GM19099 (cell line): Measurements from ENCODE around the gene LRRC32.

ENCODE experiments used
- POLR2A ChIP-seq: IDR thresholded peaks from 3 replicates; pipeline ENCODE4 v1.6.1; 2011; ENCODE audit warnings: low read depth; ENCODE audit not compliant: insufficient read length; ENCODE audit errors: extremely low read depth

Gene LRRC32

GRCh38 chr11:76664578-76665061 is 5.9 kb downstream of the LRRC32 start:
- no peak for TF ChIP-seq POLR2A

- no peak for TF ChIP-seq POLR2A
These were observed 6.6 kb downstream of the LRRC32 start for GRCh38 chr11:76663912-76664440.

DNA sequence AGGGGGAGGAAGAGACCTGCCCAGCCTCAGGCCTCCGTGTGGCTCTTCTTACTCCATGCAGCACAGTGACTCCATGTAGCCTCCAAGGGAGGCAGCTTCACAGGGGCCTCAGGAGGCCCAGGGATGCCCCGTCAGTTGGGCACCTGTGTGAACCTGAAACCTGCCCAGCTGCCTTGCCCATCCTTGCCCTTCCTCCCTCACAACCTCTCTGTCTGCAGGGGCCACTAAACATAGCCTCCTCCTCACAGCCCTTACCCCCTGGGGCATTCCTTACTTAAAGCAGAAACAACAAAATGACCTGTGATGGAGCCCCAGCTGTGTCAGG is 7.1 kb downstream of the LRRC32 start:
- no peak for TF ChIP-seq POLR2A

DNA sequence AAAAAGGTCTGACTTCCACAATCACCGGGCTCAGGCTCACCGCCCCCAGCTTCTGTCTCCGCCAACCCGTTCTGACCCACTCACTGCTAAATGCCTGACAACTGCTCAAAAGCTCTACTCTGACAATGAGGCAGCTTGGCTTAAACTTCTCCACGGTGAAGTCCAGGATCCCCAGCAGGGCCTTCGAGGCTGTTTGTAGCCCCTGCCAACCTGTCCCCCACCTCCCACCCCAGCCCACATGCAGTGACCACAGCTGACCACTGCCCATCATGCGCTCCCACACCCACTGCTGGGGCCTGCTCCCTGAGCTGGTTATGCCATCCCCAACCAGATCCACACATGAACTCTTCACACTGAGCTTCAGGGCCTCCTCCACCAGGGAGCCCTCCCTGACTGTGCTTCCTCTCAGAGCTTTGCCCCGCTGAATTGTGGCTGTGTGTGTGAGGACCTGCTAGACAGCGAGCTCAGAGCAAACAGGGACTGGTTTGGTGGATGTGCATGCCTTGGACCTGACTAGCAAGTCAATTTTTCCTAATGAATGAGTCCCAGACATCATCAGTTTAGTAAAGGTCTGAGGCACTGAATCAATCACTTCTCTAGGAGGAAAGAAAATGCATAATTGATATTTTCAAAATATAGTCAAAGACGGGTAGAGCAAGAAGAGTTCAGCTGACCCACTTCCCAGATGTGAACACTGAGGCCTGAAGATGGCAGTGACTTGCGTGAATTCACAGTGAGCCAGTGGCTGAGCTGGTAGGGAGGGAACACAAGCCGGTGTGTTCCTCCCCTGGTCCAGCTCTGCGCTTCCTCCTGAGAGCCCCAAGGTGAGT is 7.7 kb downstream of the LRRC32 start:
- no peak for TF ChIP-seq POLR2A

DNA sequence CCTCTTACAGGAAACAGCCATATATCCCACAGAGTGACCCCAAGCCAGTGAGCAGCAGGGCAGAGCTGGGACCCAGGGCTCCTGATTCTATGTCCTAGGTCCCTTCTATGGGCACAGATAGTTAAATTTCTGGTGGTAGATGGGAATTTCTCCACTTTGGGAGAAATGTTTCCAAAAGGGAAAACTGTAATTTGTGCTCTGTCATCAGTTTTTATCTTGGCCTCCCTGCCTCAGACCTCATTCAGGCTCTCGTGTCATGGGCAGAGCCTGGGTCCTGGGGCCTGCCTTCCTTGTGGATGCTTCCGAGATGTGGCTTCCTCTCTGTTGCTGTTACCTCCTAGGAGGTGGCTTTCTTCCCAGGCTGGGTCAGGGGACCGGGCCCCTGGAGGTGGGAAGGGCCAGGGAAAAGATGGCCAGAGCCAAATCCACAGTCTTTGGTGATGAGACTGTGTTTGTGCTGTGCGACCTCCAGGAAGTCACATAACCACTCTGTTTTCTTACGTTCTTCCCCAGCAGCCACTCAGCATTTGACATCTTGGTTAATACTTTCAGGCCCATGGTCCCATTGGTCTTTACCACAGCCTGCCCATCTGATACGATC is 8.6 kb downstream of the LRRC32 start:
- TF ChIP-seq POLR2A, result no peak

- TF ChIP-seq POLR2A, result no peak
These were observed 9.2 kb downstream of the LRRC32 start for GRCh38 chr11:76661306-76661751.

GRCh38 chr11:76660533-76661305 is 9.8 kb downstream of the LRRC32 start:
- TF ChIP-seq POLR2A, result no peak

DNA sequence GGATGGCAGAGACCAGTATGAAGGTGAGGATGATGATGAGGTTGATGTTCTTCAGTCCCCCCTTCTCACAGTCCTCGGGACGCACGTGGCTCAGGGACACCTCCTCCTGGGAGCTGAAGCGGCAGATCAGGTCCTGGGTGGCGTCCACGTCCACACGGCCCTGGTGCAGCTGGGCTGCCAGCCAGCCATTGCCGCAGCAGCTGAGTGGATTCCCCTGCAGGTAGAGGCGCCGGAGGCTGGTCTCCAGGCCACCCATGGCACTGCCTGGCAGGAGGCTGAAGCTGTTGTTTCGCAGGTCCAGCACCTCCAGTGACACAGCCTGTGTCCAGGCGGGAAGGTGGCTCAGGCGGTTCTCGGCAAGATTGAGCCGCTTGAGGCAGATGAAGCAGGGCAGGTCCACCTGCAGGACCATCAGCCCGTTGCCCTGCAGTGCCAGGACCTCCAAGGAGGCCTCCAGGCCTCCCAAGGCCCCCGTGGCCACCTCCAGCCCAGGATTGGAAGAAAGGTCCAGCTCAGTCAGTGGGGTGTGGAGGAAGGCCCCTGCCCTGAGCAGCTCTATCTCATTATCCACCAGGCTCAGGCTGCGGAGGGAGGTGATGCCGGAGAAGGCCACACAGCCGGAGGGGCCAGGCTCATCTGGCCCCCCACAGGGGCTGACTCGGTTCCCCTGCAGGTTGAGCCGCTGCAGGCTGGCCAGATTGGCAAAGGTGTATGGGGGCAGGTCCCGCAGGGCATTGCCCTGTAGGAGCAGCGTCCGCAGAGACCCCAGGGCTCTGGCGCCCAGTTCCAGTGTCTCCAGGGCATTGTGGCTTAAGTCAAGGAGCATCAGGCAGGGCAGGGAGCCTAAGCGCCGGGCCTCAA is 10.6 kb downstream of the LRRC32 start:
- no peak for TF ChIP-seq POLR2A

- TF ChIP-seq POLR2A, result no peak
These were observed 11.6 kb downstream of the LRRC32 start for GRCh38 chr11:76658651-76659650.

DNA sequence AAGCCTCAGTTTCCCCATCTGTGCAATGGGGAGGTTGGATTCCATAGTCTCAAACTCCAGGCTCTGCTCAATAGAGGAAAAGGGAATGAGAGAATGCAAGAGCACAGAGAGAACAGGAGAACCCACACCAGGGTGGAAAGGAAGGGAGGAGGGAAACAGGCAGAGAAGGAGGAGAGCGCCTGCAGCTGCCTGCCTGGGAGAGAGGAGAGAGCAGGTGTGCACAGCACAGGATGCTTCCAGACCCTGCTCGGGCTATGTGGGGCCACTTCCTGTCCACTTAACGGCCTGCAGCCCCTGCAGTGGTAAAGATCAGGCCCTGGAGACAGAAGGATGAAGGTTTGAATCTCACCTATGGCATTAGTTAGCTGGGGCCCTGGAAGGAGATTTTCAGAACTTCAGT is 12.3 kb downstream of the LRRC32 start:
- no peak for TF ChIP-seq POLR2A

- no peak for TF ChIP-seq POLR2A
These were observed 13.1 kb downstream of the LRRC32 start for GRCh38 chr11:76657187-76658170.

DNA sequence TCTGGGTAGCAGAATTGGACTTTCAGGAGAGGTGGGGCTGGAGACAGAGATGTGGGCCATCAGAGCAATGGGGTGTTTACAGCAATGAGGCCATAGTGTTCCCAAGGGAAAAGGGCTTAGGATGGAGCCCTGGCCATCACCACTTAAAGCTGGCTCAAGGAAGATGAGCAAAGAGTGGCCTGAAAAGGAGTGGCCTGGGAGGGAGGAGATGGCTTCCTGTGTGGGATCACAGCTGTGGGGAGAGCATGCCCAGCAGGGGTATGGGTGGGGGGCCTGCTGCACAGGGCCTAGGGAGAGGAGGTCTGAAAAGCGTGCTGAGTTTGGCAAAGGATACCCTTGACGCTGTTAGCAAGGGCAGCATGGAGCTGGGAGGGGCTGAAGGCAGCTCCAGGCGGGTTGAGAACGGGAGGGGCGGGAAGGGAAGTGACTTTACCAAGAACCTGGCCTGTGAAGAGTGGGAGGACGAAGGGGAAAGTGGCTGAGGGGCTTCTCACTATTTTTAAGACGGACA is 13.9 kb downstream of the LRRC32 start:
- TF ChIP-seq POLR2A, result no peak
